Measurements from ENCODE around the gene SCFD2.
"Not testable (repeated sequence)": the region's sequence is repeated elsewhere in the genome, so short reads cannot be mapped to it uniquely, and the experiment has no call there.

SCFD2 gene

GRCh38 chr4:53346392-53346791, 19.5 kb downstream of the SCFD2 start:
- not testable (repeated sequence) for DNase-seq (ENCODE audit: low read depth in 2 of 2)

GRCh38 chr4:53340145-53340544, 25.7 kb downstream of the SCFD2 start:
- not testable (repeated sequence) for DNase-seq (ENCODE audit: low read depth in 2 of 2)

GRCh38 chr4:53334916-53335315, 30.9 kb downstream of the SCFD2 start:
- DNase-seq (ENCODE audit: low read depth in 2 of 2), result not testable (repeated sequence)

- DNase-seq (ENCODE audit: low read depth in 2 of 2), result no peak
These were observed 39.3 kb downstream of the SCFD2 start for GRCh38 chr4:53326535-53326934.

- no peak for DNase-seq (ENCODE audit: low read depth in 2 of 2)
These were observed 43.2 kb downstream of the SCFD2 start for GRCh38 chr4:53322696-53323095.

- DNase-seq (ENCODE audit: low read depth in 2 of 2), result no peak
These were observed 43.9 kb downstream of the SCFD2 start for GRCh38 chr4:53321984-53322289.

GRCh38 chr4:53321151-53321983, 44.5 kb downstream of the SCFD2 start:
- no peak for DNase-seq (ENCODE audit: low read depth in 2 of 2)

- DNase-seq (ENCODE audit: low read depth in 2 of 2), result no peak
These were observed 50.6 kb downstream of the SCFD2 start for GRCh38 chr4:53315300-53315699.

GRCh38 chr4:53314252-53314651, 51.6 kb downstream of the SCFD2 start:
- DNase-seq (ENCODE audit: low read depth in 2 of 2), result no peak

- DNase-seq (ENCODE audit: low read depth in 2 of 2), result no peak
These were observed 52.4 kb downstream of the SCFD2 start for GRCh38 chr4:53313510-53313909.

GRCh38 chr4:53309321-53310040, 56.4 kb downstream of the SCFD2 start:
- no peak for DNase-seq (ENCODE audit: low read depth in 2 of 2)

- no peak for DNase-seq (ENCODE audit: low read depth in 2 of 2)
These were observed 57.8 kb downstream of the SCFD2 start for GRCh38 chr4:53307819-53308780.

GRCh38 chr4:53307210-53307609, 58.7 kb downstream of the SCFD2 start:
- DNase-seq (ENCODE audit: low read depth in 2 of 2), result no peak

GRCh38 chr4:53306729-53307128, 59.1 kb downstream of the SCFD2 start:
- DNase-seq (ENCODE audit: low read depth in 2 of 2), result no peak

- not testable (repeated sequence) for DNase-seq (ENCODE audit: low read depth in 2 of 2)
These were observed 73.7 kb downstream of the SCFD2 start for GRCh38 chr4:53292209-53292608.

GRCh38 chr4:53281438-53281837, 84.4 kb downstream of the SCFD2 start:
- DNase-seq (ENCODE audit: low read depth in 2 of 2), result no peak

- DNase-seq (ENCODE audit: low read depth in 2 of 2), result no peak
These were observed 85.0 kb downstream of the SCFD2 start for GRCh38 chr4:53280846-53281245.

GRCh38 chr4:53274609-53275268, 91.1 kb downstream of the SCFD2 start:
- DNase-seq (ENCODE audit: low read depth in 2 of 2), result no peak

GRCh38 chr4:53273726-53274125, 92.1 kb downstream of the SCFD2 start:
- no peak for DNase-seq (ENCODE audit: low read depth in 2 of 2)

GRCh38 chr4:53267026-53267425, 98.8 kb downstream of the SCFD2 start:
- DNase-seq (ENCODE audit: low read depth in 2 of 2), result no peak

GRCh38 chr4:53255986-53256385, 109.9 kb downstream of the SCFD2 start:
- not testable (repeated sequence) for DNase-seq (ENCODE audit: low read depth in 2 of 2)

GRCh38 chr4:53240573-53240972, 125.3 kb downstream of the SCFD2 start:
- no peak for DNase-seq (ENCODE audit: low read depth in 2 of 2)

All from stimulated activated CD4-positive, alpha-beta T cell treated with anti-CD3 and anti-CD28 coated beads, Interleukin-12 subunit alpha, Interleukin-12 subunit beta, amount 100 ng/mL, for 24 hours (primary cell).